PC-3 (cell line): ENCODE data around the gene SRPRA. TPM values are rescaled to one million over a fixed set of nuclear protein-coding genes. Genes with fewer than 3 reads are reported as not detected.

Source experiments
- ATAC-seq: fragments of 200-7000 bp; cut with Tn5 transposase; 2 replicates; pipeline ENCODE4 v1.9.1; 2020; ENCODE audit warnings: mild to moderate bottlenecking, moderate library complexity
- BruUV-seq: library from RNA; stranded (reverse); fragments of 400-500 nt; replicated peaks from 2 replicates; lab custom pipeline; 2021; lab: Mats Ljungman, UMichigan
- CTCF ChIA-PET: fragments of 300-600 bp; sonication (Branson Sonifier 250); formaldehyde crosslinking; loops from one replicate; lab custom pipeline; 2022; ENCODE audit warnings: antibody characterized with exemption; lab: Charles Lee
- POLR2A ChIA-PET: fragments of 300-600 bp; sonication (Branson Sonifier 250); formaldehyde crosslinking; loops from one replicate; lab custom pipeline; 2022; ENCODE audit warnings: antibody characterized with exemption; ENCODE audit not compliant: unreplicated experiment; lab: Charles Lee
- DNase-seq: peaks from one replicate; pipeline ENCODE4 v3.0.0-alpha.2; 2015
- H2AFZ ChIP-seq: fragments of 300-600 bp; sonication (generic); 2 replicates; pipeline ENCODE4 v1.6.0; 2016; ENCODE audit warnings: antibody characterized with exemption, low read length
- H3F3A ChIP-seq: fragments of 300-600 bp; sonication (generic); one replicate; pipeline ENCODE4 v1.6.0; 2017; ENCODE audit warnings: antibody characterized with exemption, low read length, control low read depth, mild to moderate bottlenecking; ENCODE audit not compliant: unreplicated experiment
- H3K27ac ChIP-seq: fragments of 300-600 bp; sonication (generic); 2 replicates; pipeline ENCODE4 v1.5.1; 2016; ENCODE audit warnings: mild to moderate bottlenecking, low read length
- H3K27me3 ChIP-seq: fragments of 300-600 bp; sonication (generic); 2 replicates; pipeline ENCODE4 v1.6.1; 2016; ENCODE audit warnings: low read length, mixed read lengths
- H3K36me3 ChIP-seq: fragments of 300-600 bp; sonication (generic); 2 replicates; pipeline ENCODE4 v1.6.1; 2016; ENCODE audit warnings: low read depth, mixed run types, low read length, mixed read lengths
- H3K4me1 ChIP-seq: fragments of 300-600 bp; sonication (generic); 2 replicates; pipeline ENCODE4 v1.5.1; 2016; ENCODE audit warnings: low read length; ENCODE audit not compliant: insufficient read depth
- H3K4me2 ChIP-seq: fragments of 300-600 bp; sonication (generic); 2 replicates; pipeline ENCODE4 v1.6.0; 2016; ENCODE audit warnings: low read length
- H3K4me3 ChIP-seq: fragments of 300-600 bp; sonication (generic); 2 replicates; pipeline ENCODE4 v1.5.1; 2016; ENCODE audit warnings: mild to moderate bottlenecking, low read length, mixed read lengths
- H3K79me2 ChIP-seq: fragments of 300-600 bp; sonication (generic); 2 replicates; pipeline ENCODE4 v1.6.1; 2017; ENCODE audit warnings: low read length, mixed read lengths
- H3K9ac ChIP-seq: fragments of 300-600 bp; sonication (generic); 2 replicates; pipeline ENCODE4 v1.6.0; 2016; ENCODE audit warnings: mild to moderate bottlenecking, low read length
- H3K9me2 ChIP-seq: fragments of 300-600 bp; sonication (generic); replicated peaks from 2 replicates; pipeline ENCODE4 v1.6.1; 2016; ENCODE audit warnings: mixed run types, low read length, mixed read lengths
- H3K9me3 ChIP-seq: fragments of 300-600 bp; sonication (generic); 2 replicates; pipeline ENCODE4 v1.6.1; 2016; ENCODE audit warnings: low read length, mixed read lengths
- H4K20me1 ChIP-seq: fragments of 300-600 bp; sonication (generic); 2 replicates; pipeline ENCODE4 v1.6.1; 2016; ENCODE audit warnings: low read length, mixed read lengths
- EZH2 ChIP-seq: fragments of 300-600 bp; sonication (generic); IDR thresholded peaks from one replicate; pipeline ENCODE4 v1.6.1; 2017; ENCODE audit warnings: antibody characterized with exemption, mild to moderate bottlenecking, low read length; ENCODE audit not compliant: unreplicated experiment
- EZH2phosphoT487 ChIP-seq: fragments of 300-600 bp; sonication (generic); IDR thresholded peaks from 2 replicates; pipeline ENCODE4 v1.6.1; 2018; ENCODE audit warnings: mild to moderate bottlenecking, antibody characterized with exemption, low read length, borderline replicate concordance
- intact Hi-C: fragments of 100-400 bp; cut with micrococcal nuclease; formaldehyde crosslinking; loops from 2 replicates; pipeline ENCODE4 v1.9.0; 2023
- total RNA-seq: library from RNA; depleted of rRNA; stranded (reverse); fragments of >200 nt; gene quantifications from 2 replicates; pipeline ENCODE4 v1.2.3, GENCODE V29; 2014
- TF ChIP-seq, protein P1 (sequence below): fragments of 300-600 bp; sonication (generic); conservative IDR thresholded peaks from 2 replicates; pipeline ENCODE4 v1.5.1; 2017; ENCODE audit warnings: antibody characterized with exemption, low read depth, mild to moderate bottlenecking, low read length

SRPRA gene
- total RNA-seq, 1 experiment from 2014 or later: 143 TPM

DNA sequence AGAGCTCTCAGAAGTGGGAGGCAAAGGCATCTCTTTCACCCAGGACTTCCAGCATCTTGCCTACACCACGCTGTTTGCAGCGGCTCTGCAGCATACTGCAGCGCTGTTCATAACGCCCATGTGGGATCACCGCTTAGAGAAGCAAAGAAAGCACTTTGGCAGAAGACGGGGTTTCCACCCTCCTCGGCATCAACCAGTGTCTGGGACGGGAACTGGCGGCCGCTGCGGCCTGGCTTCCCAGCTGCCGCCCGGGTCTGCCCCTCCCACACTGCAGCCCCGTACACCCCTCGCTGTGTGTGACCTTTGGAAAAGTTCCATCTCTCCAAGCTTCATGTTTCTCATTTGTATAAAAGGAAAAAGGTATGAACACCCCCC, 13.7 kb upstream of the SRPRA start:
- Histone ChIP-seq H3K36me3 (peaks cover 13% of the 10 kb centered on the region; the same call in 1 of the 2 replicates), H3K4me1 (peaks cover 30% of the 10 kb centered on the region; the same call in 1 of the 2 replicates), H3F3A (no peaks in the 10 kb centered on the region), H3K4me2 (peak overlapping the region; percentile 95), H3K27ac (peak overlapping the region; percentile 84), H3K9ac (peak overlapping the region; percentile 78), H3K4me3 (peak overlapping the region; percentile 82), H3K27me3 (no peaks in the 10 kb centered on the region), H3K79me2 (peaks cover 27% of the 10 kb centered on the region), H3K9me2 (no peaks in the 10 kb centered on the region), H3K9me3 (no peaks in the 10 kb centered on the region), H2AFZ (peak overlapping the region; percentile 89), H4K20me1 (no peaks in the 10 kb centered on the region)
- CTCF ChIA-PET: interaction anchor here (0.7 kb wide), 1 partner anchor 150 kb away, joined by 3 read pairs; no protein-coding TSS in a partner anchor
- TF ChIP-seq EZH2phosphoT487 (no peak), EZH2 (no peak)
- TF ChIP-seq, protein P1, sequence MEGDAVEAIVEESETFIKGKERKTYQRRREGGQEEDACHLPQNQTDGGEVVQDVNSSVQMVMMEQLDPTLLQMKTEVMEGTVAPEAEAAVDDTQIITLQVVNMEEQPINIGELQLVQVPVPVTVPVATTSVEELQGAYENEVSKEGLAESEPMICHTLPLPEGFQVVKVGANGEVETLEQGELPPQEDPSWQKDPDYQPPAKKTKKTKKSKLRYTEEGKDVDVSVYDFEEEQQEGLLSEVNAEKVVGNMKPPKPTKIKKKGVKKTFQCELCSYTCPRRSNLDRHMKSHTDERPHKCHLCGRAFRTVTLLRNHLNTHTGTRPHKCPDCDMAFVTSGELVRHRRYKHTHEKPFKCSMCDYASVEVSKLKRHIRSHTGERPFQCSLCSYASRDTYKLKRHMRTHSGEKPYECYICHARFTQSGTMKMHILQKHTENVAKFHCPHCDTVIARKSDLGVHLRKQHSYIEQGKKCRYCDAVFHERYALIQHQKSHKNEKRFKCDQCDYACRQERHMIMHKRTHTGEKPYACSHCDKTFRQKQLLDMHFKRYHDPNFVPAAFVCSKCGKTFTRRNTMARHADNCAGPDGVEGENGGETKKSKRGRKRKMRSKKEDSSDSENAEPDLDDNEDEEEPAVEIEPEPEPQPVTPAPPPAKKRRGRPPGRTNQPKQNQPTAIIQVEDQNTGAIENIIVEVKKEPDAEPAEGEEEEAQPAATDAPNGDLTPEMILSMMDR: no peak
- DNase-seq (peak; percentile 34), ATAC-seq (peak; percentile 32)
- POLR2A ChIA-PET: interaction anchor here (0.6 kb wide), 1 partner anchor 149 kb away, joined by 6 read pairs; no protein-coding TSS in a partner anchor
- intact Hi-C loops: loop anchor here (2.0 kb wide), 1 partner anchor 72 kb away; the partner anchor contains the start of genes FAM118B and RPUSD4
- TSS peak; percentile 59 for BruUV-seq

DNA sequence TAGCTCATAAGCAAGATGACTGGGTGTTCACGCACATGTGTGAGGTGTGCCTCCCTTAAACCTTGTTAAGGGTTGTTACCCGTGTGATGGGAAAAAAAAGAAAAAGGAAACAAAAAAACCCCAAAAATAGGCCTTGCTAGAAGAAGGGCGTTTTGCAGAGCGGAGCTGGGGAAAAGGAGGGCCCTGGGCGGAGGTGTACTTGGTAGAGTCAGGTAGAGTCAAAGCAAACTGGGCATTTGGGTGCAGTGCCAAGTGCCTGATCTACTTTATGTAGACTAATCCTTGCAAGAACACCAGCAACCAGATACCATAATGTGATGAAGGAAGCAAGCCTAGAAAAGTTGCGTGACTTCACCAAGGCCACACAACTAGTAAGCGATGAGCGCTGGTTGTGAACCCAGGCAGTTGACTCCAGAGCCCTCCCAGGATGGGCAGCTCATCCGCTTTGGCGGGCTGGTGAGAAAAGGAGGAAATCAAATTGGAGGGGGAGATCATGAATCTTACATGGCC, 13.0 kb upstream of the SRPRA start:
- CTCF ChIA-PET: no interaction called here
- POLR2A ChIA-PET: no interaction called here
- Histone ChIP-seq H3K4me1 (peaks cover 30% of the 10 kb centered on the region; the same call in 1 of the 2 replicates), H3K9ac (no peak overlapping the region), H3K27me3 (no peaks in the 10 kb centered on the region), H3K27ac (no peak overlapping the region), H3K79me2 (peaks cover 27% of the 10 kb centered on the region), H3K4me3 (peak overlapping the region; percentile 82), H2AFZ (no peak overlapping the region; the same call in 1 of the 2 replicates), H3K4me2 (peak overlapping the region; percentile 95), H3K36me3 (peaks cover 18% of the 10 kb centered on the region; the same call in 1 of the 2 replicates), H3K9me2 (no peaks in the 10 kb centered on the region), H4K20me1 (no peaks in the 10 kb centered on the region), H3F3A (no peaks in the 10 kb centered on the region), H3K9me3 (no peaks in the 10 kb centered on the region)
- intact Hi-C loops: loop anchor here (2.0 kb wide), 1 partner anchor 71 kb away; the partner anchor contains the start of genes FAM118B and RPUSD4
- ATAC-seq (no peak), DNase-seq (no peak)
- TF ChIP-seq EZH2phosphoT487 (no peak), EZH2 (no peak)
- TF ChIP-seq, protein P1: no peak
- no TSS peak for BruUV-seq

DNA sequence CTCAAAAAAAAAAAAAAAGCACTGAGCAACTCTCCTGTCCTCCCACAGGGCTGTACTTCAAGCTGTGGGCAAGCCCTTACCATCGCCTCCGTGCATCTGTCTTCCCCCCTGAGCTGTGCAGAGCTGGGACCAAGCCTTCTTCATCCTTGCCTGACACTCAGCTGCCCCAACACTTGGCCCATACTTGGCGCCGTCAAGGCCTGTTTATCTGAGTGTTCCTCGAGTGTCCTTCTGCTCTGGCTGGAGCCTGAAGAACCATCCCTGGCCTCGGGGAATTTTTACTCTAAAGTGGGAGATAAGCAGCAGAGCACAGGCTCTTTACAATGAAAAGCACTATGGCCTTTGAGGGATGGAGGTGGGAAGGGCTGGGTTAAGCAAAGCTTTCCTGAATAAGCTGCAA, 12.6 kb upstream of the SRPRA start:
- H3F3A ChIP-seq: no peaks in the 10 kb centered on the region
- CTCF ChIA-PET: no interaction called here

More for the DNA sequence above, 12.6 kb upstream of the SRPRA start:
- H3K9ac ChIP-seq: no peak overlapping the region
- no peak for TF ChIP-seq EZH2phosphoT487
- TF ChIP-seq, protein P1: no peak
- TF ChIP-seq EZH2: no peak
- H3K4me2 ChIP-seq: no peak overlapping the region
- peaks cover 30% of the 10 kb centered on the region; the same call in 1 of the 2 replicates for H3K4me1 ChIP-seq
- H3K79me2 ChIP-seq: peaks cover 24% of the 10 kb centered on the region
- DNase-seq (no peak), ATAC-seq (no peak)
- no peak overlapping the region for H3K27ac ChIP-seq
- POLR2A ChIA-PET: no interaction called here
- H3K27me3 ChIP-seq: no peaks in the 10 kb centered on the region
- H3K9me3 ChIP-seq: no peaks in the 10 kb centered on the region
- H2AFZ ChIP-seq: no peak overlapping the region
- H3K4me3 ChIP-seq: no peak overlapping the region
- no TSS peak for BruUV-seq
- no peaks in the 10 kb centered on the region for H3K9me2 ChIP-seq
- intact Hi-C loops: no loop called here
- no peaks in the 10 kb centered on the region for H4K20me1 ChIP-seq
- H3K36me3 ChIP-seq: peaks cover 19% of the 10 kb centered on the region; the same call in 1 of the 2 replicates
